Esophagus squamous epithelium (tissue), 4 donors: ENCODE results near the gene ITM2C.

Source experiments
- CTCF ChIP-seq, 6 experiments: fragments of 450-650 bp in 4 of 6; fragments of 200-600 bp in 2 of 6; sonication (generic) in 2 of 6; IDR thresholded peaks; one replicate each; pipeline ENCODE4 v1.5.1; 2016 to 2019; ENCODE audit warnings: antibody characterized with exemption in 6 of 6, mild to moderate bottlenecking in 4 of 6, moderate library complexity in 4 of 6
- POLR2A ChIP-seq, 4 donors: fragments of 450-650 bp; IDR thresholded peaks; one replicate each; pipeline ENCODE4 v1.6.1; 2017; ENCODE audit warnings: antibody characterized with exemption in 4 of 4, mild to moderate bottlenecking in 4 of 4, moderate library complexity in 3 of 4

- TF ChIP-seq POLR2A (IDR thresholded peaks at IDR 0.05) (no peak), CTCF (IDR thresholded peaks at IDR 0.05) (no peak)
Measured at GRCh38 chr2:230886206-230886605, 21.5 kb downstream of the ITM2C start.
